ENCODE results near the gene SPPL2B.

DNA sequence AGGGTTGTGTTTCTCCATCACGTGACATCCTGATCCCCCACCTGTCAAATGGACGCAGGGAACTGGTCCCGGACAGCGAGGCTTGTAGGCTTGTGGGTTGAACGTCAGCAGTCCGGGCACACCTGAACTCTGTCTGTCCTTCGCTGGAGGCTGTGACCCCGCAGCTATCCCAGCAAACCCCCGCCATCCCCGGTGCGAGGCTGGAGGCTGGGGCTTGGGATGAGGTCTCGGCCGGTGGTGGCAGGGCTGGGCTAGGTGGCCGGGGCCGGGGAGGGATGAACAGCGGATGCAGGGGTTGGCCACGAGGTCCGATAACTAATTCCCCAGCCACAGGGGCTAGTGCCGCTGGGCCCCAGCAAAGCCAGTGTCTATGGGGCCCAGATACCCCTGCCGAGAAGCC lies 8.9 kb upstream of the SPPL2B start:
- TF ChIP-seq, protein P1, sequence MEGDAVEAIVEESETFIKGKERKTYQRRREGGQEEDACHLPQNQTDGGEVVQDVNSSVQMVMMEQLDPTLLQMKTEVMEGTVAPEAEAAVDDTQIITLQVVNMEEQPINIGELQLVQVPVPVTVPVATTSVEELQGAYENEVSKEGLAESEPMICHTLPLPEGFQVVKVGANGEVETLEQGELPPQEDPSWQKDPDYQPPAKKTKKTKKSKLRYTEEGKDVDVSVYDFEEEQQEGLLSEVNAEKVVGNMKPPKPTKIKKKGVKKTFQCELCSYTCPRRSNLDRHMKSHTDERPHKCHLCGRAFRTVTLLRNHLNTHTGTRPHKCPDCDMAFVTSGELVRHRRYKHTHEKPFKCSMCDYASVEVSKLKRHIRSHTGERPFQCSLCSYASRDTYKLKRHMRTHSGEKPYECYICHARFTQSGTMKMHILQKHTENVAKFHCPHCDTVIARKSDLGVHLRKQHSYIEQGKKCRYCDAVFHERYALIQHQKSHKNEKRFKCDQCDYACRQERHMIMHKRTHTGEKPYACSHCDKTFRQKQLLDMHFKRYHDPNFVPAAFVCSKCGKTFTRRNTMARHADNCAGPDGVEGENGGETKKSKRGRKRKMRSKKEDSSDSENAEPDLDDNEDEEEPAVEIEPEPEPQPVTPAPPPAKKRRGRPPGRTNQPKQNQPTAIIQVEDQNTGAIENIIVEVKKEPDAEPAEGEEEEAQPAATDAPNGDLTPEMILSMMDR (IDR thresholded peaks at IDR 0.05): no peak
- no peak for TF ChIP-seq POLR2A (IDR thresholded peaks at IDR 0.05)
- TF ChIP-seq EP300 (IDR thresholded peaks at IDR 0.05): no peak

Data from ovary (tissue), 3 donors.